HCT116 (cell line): ENCODE measurements around the gene ACACB. TPM values are rescaled to one million over a fixed set of nuclear protein-coding genes. Genes with fewer than 3 reads are reported as not detected.

ENCODE experiments used
- ATAC-seq: fragments of 200-7000 bp; cut with Tn5 transposase; 2 replicates; pipeline ENCODE4 v1.9.1; 2020; ENCODE audit warnings: mild to moderate bottlenecking, moderate library complexity
- BruUV-seq: library from RNA; stranded (reverse); fragments of 400-500 nt; replicated peaks from 2 replicates; lab custom pipeline; 2021; lab: Mats Ljungman, UMichigan
- CTCF ChIA-PET: fragments of 300-600 bp; sonication (Branson Sonifier 250); formaldehyde crosslinking; loops from one replicate; lab custom pipeline; 2021; ENCODE audit warnings: antibody characterized with exemption; lab: Charles Lee
- POLR2A ChIA-PET: fragments of 300-600, 350-600 bp; sonication (Branson Sonifier 250); formaldehyde crosslinking; loops from one replicate; lab custom pipeline; 2021; ENCODE audit warnings: antibody characterized with exemption; lab: Charles Lee
- RAD21 ChIA-PET, 2 experiments: fragments of 300-600 bp; sonication (Branson Sonifier 250); formaldehyde crosslinking; loops; one replicate each; lab custom pipeline; 2023; ENCODE audit warnings: low total read pairs in 2 of 2; ENCODE audit not compliant: uncharacterized antibody in 2 of 2, unreplicated experiment in 2 of 2, low non-redundant PET in 1 of 2; lab: Charles Lee
- DNase-seq: peaks from one replicate; pipeline ENCODE4 v3.0.0-alpha.2; 2010; ENCODE audit warnings: low read depth, low spot score
- H2AFZ ChIP-seq: fragments of 200-600 bp; shearing (Covaris generic), sonication (generic); 2 replicates; pipeline ENCODE4 v1.6.1; 2017; ENCODE audit warnings: low read depth, mixed run types, mixed read lengths, antibody characterized with exemption, low read length; ENCODE audit not compliant: poor library complexity, severe bottlenecking
- H3K27ac ChIP-seq: 2 replicates; pipeline ENCODE4 v1.5.1; 2012; ENCODE audit warnings: low read depth, low read length
- H3K27me3 ChIP-seq: fragments of 200-600 bp; sonication (generic); 2 replicates; pipeline ENCODE4 v1.6.1; 2016; ENCODE audit warnings: mixed run types, low read length, mixed read lengths; ENCODE audit not compliant: insufficient read depth
- H3K36me3 ChIP-seq, 2 experiments: fragments of 200-500 bp in 1 of 2; fragments of 200-600 bp in 1 of 2; sonication (Bioruptor generic) in 1 of 2; sonication (generic) in 1 of 2; 2 replicates each; pipeline versions ENCODE4 v1.5.1 to v1.6.1; 2014 to 2016; ENCODE audit warnings: low read length in 2 of 2, inconsistent platforms in 1 of 2, mixed read lengths in 1 of 2, mixed run types in 1 of 2; ENCODE audit not compliant: insufficient read depth in 2 of 2, control insufficient read depth in 1 of 2
- H3K4me1 ChIP-seq, 2 experiments: fragments of 200-600 bp in 1 of 2; sonication (generic) in 1 of 2; 2 replicates each; pipeline versions ENCODE4 v1.5.1 to v1.6.1; 2012 to 2017; ENCODE audit warnings: low read length in 2 of 2, inconsistent platforms in 1 of 2, mild to moderate bottlenecking in 1 of 2, mixed read lengths in 1 of 2, mixed run types in 1 of 2, moderate library complexity in 1 of 2; ENCODE audit not compliant: insufficient read depth in 2 of 2, control insufficient read depth in 1 of 2
- H3K4me2 ChIP-seq: fragments of 200-600 bp; sonication (generic); 2 replicates; pipeline ENCODE4 v1.6.1; 2017; ENCODE audit warnings: mixed run types, low read length, mixed read lengths
- H3K4me3 ChIP-seq, 2 experiments: fragments of 200-600 bp in 1 of 2; sonication (generic) in 1 of 2; replicated peaks in 1 of 2; 2 replicates each; pipeline ENCODE4 v1.5.1; 2011 to 2016; ENCODE audit warnings: low read length in 2 of 2, control low read depth in 1 of 2, low read depth in 1 of 2, mild to moderate bottlenecking in 1 of 2, mixed read lengths in 1 of 2, mixed run types in 1 of 2
- H3K79me2 ChIP-seq: fragments of 200-600 bp; sonication (generic); 2 replicates; pipeline ENCODE4 v1.6.1; 2017; ENCODE audit warnings: mild to moderate bottlenecking, mixed run types, low read length, moderate library complexity, mixed read lengths; ENCODE audit not compliant: insufficient read depth
- H3K9ac ChIP-seq: fragments of 200-600 bp; sonication (generic); 2 replicates; pipeline ENCODE4 v1.6.1; 2016; ENCODE audit warnings: low read length, mixed read lengths
- H3K9me2 ChIP-seq: fragments of 200-600 bp; sonication (generic), shearing (Covaris generic); 2 replicates; pipeline ENCODE4 v1.6.1; 2017; ENCODE audit warnings: mixed run types, mild to moderate bottlenecking, moderate library complexity; ENCODE audit not compliant: insufficient read depth
- H3K9me3 ChIP-seq, 2 experiments: fragments of 200-500 bp in 1 of 2; fragments of 200-600 bp in 1 of 2; sonication (Bioruptor generic) in 1 of 2; sonication (generic) in 1 of 2; 2 replicates each; pipeline ENCODE4 v1.6.1; 2014 to 2017; ENCODE audit warnings: low read length in 2 of 2, mixed read lengths in 2 of 2, inconsistent platforms in 1 of 2, low read depth in 1 of 2, mild to moderate bottlenecking in 1 of 2, mixed run types in 1 of 2, moderate library complexity in 1 of 2; ENCODE audit not compliant: control insufficient read depth in 1 of 2, insufficient read depth in 1 of 2
- H4K20me1 ChIP-seq: fragments of 200-600 bp; sonication (generic), shearing (Covaris generic); 2 replicates; pipeline ENCODE4 v1.6.1; 2017; ENCODE audit warnings: mixed run types, mild to moderate bottlenecking, moderate library complexity; ENCODE audit not compliant: insufficient read depth
- ATF3 ChIP-seq: IDR thresholded peaks from 2 replicates; pipeline ENCODE4 v1.6.1; 2012
- CBX3 ChIP-seq: IDR thresholded peaks from 2 replicates; pipeline ENCODE4 v1.6.1; 2012; ENCODE audit warnings: low read depth
- CTCF ChIP-seq, 3 experiments: fragments of 200-600 bp in 1 of 3; sonication (generic) in 1 of 3; IDR thresholded peaks in 2 of 3; conservative IDR thresholded peaks in 1 of 3; 2 replicates each; pipeline ENCODE4 v1.5.1; 2012 to 2017; ENCODE audit warnings: low read depth in 2 of 3, low read length in 2 of 3, antibody characterized with exemption in 1 of 3, borderline replicate concordance in 1 of 3, control low read depth in 1 of 3, mild to moderate bottlenecking in 1 of 3, mixed read lengths in 1 of 3, mixed run types in 1 of 3, moderate library complexity in 1 of 3; ENCODE audit not compliant: insufficient read depth in 1 of 3
- EGR1 ChIP-seq: IDR thresholded peaks from 2 replicates; pipeline ENCODE4 v1.6.1; 2012; ENCODE audit warnings: low read depth
- ELF1 ChIP-seq: IDR thresholded peaks from 2 replicates; pipeline ENCODE4 v1.6.1; 2012; ENCODE audit warnings: low read depth, borderline replicate concordance
- EZH2phosphoT487 ChIP-seq: fragments of 200-600 bp; IDR thresholded peaks from 2 replicates; pipeline ENCODE4 v1.6.1; 2018; ENCODE audit warnings: antibody characterized with exemption, borderline replicate concordance
- FOSL1 ChIP-seq: IDR thresholded peaks from 2 replicates; pipeline ENCODE4 v1.6.1; 2012; ENCODE audit warnings: low read depth
- MAX ChIP-seq: IDR thresholded peaks from 2 replicates; pipeline ENCODE4 v1.6.1; 2012
- POLR2A ChIP-seq: IDR thresholded peaks from 2 replicates; pipeline ENCODE4 v1.7.0; 2011; ENCODE audit warnings: borderline replicate concordance; ENCODE audit not compliant: insufficient read depth, insufficient read length; ENCODE audit errors: extremely low read depth
- POLR2AphosphoS5 ChIP-seq: IDR thresholded peaks from 2 replicates; pipeline ENCODE4 v1.6.1; 2011; ENCODE audit warnings: mild to moderate bottlenecking, low read depth, low read length, moderate library complexity
- RAD21 ChIP-seq: IDR thresholded peaks from 2 replicates; pipeline ENCODE4 v1.6.1; 2012; ENCODE audit warnings: low read depth, mild to moderate bottlenecking
- REST ChIP-seq: IDR thresholded peaks from 2 replicates; pipeline ENCODE4 v1.6.1; 2012; ENCODE audit warnings: low read depth
- SIN3A ChIP-seq: IDR thresholded peaks from 2 replicates; pipeline ENCODE4 v1.6.1; 2012; ENCODE audit warnings: low read depth
- SRF ChIP-seq: IDR thresholded peaks from 2 replicates; pipeline ENCODE4 v1.6.1; 2012; ENCODE audit warnings: low read depth
- YY1 ChIP-seq: IDR thresholded peaks from 2 replicates; pipeline ENCODE4 v1.6.1; 2011; ENCODE audit warnings: low read length, low read depth, moderate library complexity, mild to moderate bottlenecking; ENCODE audit not compliant: insufficient replicate concordance; ENCODE audit errors: extremely low read depth
- ZBTB33 ChIP-seq: IDR thresholded peaks from 2 replicates; pipeline ENCODE4 v1.6.1; 2011; ENCODE audit warnings: mild to moderate bottlenecking, low read length, moderate library complexity; ENCODE audit not compliant: insufficient replicate concordance; ENCODE audit errors: extremely low read depth
- ZFX ChIP-seq: fragments of 450-650 bp; IDR thresholded peaks from 2 replicates; pipeline ENCODE4 v1.6.1; 2017
- ZNF274 ChIP-seq: fragments of 200-500 bp; sonication (Bioruptor generic); IDR thresholded peaks from 2 replicates; pipeline ENCODE4 v1.6.1; 2014; ENCODE audit warnings: mild to moderate bottlenecking, low read depth, low read length, inconsistent platforms
- intact Hi-C: fragments of 100-400 bp; cut with micrococcal nuclease; formaldehyde crosslinking; loops from 2 replicates; pipeline ENCODE4 v1.10.0; 2022
- total RNA-seq: library from RNA; stranded (reverse); gene quantifications from one replicate; pipeline ENCODE4 v1.2.1, GENCODE V29; 2021; ENCODE audit not compliant: unreplicated experiment

Gene ACACB
- total RNA-seq, 1 experiment from 2014 or later, result 11.1 TPM

- no peak for TF ChIP-seq ZBTB33
- TF ChIP-seq ZFX, result no peak
- TF ChIP-seq MAX, result no peak
- TF ChIP-seq FOSL1, result no peak
- TF ChIP-seq EGR1, result no peak
Observed at GRCh38 chr12:109185441-109185840, 69.1 kb downstream of the ACACB start (continued).

GRCh38 chr12:109186993-109187653, 70.7 kb downstream of the ACACB start:
- ATAC-seq, result no peak
- POLR2A ChIA-PET, result no interaction called here
- CTCF ChIA-PET, result no interaction called here
- no peaks in the 10 kb centered on the region for H3K9me3 ChIP-seq
- no peak overlapping the region for H3K9ac ChIP-seq
- no peaks in the 10 kb centered on the region for H3K9me2 ChIP-seq
- no peaks in the 10 kb centered on the region for H3K36me3 ChIP-seq
- H2AFZ ChIP-seq, result no peak overlapping the region
- no peaks in the 10 kb centered on the region for H4K20me1 ChIP-seq
- H3K4me2 ChIP-seq, result no peak overlapping the region
- no peaks in the 10 kb centered on the region for H3K27me3 ChIP-seq
- no peak overlapping the region for H3K4me3 ChIP-seq
- DNase-seq, result no peak
- H3K79me2 ChIP-seq, result no peaks in the 10 kb centered on the region
- RAD21 ChIA-PET, result no interaction called here
- peaks cover 0 to 3% of the 10 kb centered on the region in 2 experiments; a peak in 1 of 4 replicates for H3K4me1 ChIP-seq
- intact Hi-C loops, result no loop called here
- no TSS peak for BruUV-seq
- H3K27ac ChIP-seq, result no peak overlapping the region
- no peak for TF ChIP-seq RAD21
- no peak for TF ChIP-seq CTCF (IDR thresholded peaks at IDR 0.05 in 2 of 3, conservative IDR thresholded peaks at IDR 0.05 in 1 of 3; ENCODE audit: borderline replicate concordance in 1 of 3, insufficient read depth in 1 of 3, low read depth in 2 of 3, low read length in 2 of 3)
- TF ChIP-seq POLR2AphosphoS5, result no peak
- TF ChIP-seq YY1, result no peak
- TF ChIP-seq CBX3, result no peak
- no peak for TF ChIP-seq ATF3
- TF ChIP-seq FOSL1, result no peak
- no peak for TF ChIP-seq EZH2phosphoT487
- no peak for TF ChIP-seq ZNF274
- TF ChIP-seq ELF1, result no peak
- no peak for TF ChIP-seq POLR2A
- no peak for TF ChIP-seq REST
- no peak for TF ChIP-seq SRF
- TF ChIP-seq SIN3A, result no peak
